HG03432 (cell line): ENCODE results near the gene PDGFD.

ENCODE experiments used
- ATAC-seq: cut with Tn5 transposase; IDR thresholded peaks from one replicate; pipeline ENCODE4 v1.9.1; 2021; ENCODE audit warnings: mild to moderate bottlenecking, moderate library complexity; ENCODE audit not compliant: unreplicated experiment

Gene PDGFD

DNA sequence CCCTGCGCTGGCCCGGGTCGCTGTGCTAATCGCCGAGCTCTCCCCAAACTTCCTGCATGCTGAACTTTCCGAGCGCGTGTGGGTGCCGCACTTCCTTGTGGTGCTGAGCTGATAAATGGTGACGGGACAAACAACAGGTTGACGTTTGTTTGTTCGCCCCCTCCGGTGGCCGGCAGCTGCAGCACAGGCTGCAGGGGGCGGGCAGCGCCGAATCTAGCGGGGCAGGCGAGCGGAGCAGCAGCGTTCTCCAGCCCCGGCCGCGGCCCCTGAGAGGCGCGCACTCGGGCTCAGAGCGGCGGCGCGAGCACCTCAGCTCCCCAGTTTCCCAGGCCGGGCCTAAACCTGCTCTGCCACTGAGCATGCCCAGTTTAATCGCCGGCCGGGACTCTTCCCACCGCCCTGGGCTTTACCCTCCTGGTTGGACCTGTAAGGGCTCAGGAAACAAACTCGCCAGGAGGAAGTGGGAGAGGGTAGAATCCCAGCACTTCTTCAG lies at the start of gene PDGFD:
PDGFD (minus strand) TSS at position 120 of the 493 bp plus-strand sequence.
- peak; percentile 95 for ATAC-seq

DNA sequence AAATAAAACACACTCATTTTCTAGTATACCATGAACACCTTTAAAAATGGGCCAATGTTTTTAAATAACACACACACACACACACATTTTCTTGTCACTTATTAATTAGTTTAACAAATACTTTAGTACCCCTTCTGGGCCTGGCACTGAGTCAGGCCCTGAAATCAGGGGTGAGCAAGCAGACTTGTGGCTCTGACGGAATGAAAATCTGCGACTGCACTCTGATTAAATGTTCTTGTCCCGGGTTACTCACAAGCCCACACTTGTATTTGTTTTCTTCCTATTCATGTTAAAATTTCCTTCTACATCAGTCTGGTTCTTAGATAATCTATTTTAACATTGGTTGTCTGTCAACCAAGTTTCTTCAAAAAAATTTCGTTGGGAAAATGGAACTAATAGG lies 43.0 kb upstream of the PDGFD start:
- no peak for ATAC-seq

DNA sequence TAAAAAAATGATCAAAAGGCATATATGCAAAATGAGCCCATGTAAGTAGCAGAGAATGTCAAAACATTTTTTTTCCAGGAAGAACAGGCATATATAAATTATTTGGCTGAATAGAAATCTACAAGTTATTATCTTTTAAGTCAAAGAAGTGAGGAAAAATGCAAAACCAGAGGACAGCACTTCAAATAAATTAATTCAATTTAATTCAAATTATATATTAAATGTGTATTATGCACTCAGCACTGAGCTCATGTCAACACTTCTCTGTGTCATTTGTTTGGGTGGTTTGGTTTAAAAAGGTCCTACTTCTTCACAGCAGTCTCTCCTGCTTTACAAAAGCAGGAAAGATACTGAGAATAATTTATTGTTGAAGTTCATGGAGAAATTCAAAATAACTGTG lies 41.9 kb upstream of the PDGFD start:
- no peak for ATAC-seq

DNA sequence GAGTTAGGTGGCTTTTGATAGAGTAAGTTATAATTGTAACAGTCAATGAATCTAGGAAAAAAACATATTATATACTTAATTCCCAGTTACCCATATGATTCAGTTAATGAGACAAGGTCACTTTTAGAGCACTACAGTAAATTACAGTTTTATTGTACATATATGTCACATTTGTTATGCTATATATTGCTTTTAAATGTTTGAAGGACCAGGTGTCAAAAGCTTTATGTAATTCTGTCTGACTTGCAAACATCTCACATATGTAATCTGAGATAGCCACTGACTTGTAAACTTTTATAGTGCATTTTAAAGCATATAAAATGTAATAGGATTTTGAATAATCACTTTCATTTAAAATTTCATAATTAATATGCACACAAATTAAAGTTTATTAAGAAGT lies 36.7 kb upstream of the PDGFD start:
- no peak for ATAC-seq

DNA sequence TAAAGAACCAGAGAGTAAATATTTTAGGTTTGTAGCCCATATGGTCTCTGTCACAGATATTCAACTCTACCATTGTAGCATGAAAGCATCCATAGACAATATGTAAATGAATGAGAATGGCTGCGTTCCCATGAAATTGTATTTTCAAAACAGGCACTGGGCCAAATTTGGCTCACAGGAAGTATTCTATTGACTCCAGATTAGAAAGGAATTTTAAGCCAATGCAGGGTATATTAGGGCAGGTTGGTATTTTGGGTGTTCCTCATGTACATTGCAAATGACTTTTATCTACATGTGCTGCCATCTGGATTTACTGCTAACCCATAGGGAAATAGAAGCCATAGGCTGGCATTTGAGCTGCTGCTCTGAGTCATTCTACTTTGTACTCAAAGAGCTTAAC lies 35.1 kb upstream of the PDGFD start:
- no peak for ATAC-seq

DNA sequence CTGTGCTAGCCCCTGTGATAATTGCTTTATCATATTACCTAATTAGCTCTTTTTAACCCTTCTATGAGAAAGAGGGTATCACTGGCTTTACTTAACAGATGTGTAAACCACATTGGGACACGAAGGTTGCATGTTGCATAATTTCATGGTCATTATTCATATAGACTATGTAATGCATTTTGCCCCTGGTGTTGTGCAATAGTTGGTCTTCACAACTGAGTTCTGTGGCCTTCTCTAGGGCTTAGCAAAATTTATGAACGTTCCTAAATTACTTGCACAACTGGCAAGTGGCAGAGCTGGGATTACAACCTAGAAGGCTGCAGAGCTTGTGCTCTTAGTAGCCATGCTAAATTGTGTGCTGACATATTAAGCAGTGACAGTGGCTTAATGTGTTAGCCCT lies 34.6 kb upstream of the PDGFD start:
- no peak for ATAC-seq

DNA sequence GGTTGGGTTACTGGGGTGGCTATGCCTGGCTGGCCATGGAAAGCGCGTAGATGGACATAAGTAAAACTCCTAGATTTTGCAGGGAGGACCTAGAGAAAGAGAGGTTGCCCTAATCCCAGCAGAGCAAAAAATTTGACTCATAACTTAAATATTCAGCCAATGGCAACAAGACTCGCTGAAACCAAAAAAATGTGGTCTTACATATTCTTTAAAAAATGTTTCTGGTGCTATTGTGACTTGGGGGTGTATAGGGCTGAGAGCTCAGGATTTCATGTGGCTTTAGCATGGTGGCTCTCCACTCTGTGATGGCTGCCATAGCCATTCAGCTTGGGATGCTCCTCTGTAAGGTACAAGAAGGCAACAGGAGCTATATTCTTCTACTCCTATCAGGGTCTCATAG lies 27.2 kb upstream of the PDGFD start:
- no peak for ATAC-seq

DNA sequence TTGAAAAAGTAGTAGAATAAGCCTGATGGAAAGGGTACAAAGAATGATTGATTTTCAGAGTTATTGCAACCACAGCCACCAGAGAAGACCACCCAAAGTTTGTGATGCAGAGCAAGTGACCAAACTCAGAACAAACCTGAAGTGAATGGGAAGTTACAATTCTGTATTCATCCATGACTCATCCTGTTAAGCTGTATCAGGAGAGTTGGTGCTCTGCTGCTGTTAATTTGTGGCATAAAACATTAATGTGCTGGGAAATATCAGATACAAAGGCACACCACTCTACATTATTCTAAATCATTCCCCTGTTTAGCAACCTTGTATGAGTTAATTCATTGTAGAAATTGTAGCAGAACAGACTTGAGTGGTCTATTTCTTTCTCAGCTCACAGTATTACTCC lies 19.6 kb upstream of the PDGFD start:
- no peak for ATAC-seq

DNA sequence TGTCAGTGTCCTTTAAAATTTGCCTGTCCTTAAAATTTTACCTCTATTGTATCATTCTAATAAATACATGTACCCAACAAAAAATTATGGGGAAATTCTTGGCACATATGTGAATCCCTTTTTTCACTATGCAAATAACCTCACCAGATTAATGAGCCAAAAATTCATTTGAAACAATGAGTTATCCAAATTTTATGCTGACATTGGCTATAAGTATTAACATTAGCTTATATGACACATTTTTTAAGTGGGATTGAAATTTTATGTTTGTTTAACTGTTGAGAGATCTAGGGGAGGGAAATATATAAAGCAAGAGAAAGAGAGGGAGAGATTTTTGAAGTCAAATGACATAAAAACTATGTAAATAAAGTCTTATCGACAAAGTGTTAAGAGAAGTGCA lies 11.8 kb upstream of the PDGFD start:
- ATAC-seq, result no peak

DNA sequence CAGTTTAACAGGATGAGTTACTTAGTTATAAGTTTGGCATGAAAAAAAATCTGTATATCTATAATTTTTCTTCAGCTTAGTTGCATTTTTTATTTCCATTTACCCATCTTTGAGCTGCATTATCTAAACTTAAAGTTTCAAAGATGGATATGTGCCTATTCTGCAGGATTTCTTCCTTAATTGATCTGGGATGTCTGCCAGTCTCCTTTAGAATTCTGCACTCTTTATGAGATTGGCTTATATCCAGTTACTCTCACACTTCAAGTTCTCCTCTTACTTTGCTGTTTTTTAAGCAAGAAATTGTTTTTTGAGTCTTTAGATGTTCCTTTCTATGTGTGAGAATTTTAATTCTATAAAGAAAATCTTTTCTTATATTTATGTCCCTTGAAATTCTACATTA lies 5.1 kb upstream of the PDGFD start:
- no peak for ATAC-seq

DNA sequence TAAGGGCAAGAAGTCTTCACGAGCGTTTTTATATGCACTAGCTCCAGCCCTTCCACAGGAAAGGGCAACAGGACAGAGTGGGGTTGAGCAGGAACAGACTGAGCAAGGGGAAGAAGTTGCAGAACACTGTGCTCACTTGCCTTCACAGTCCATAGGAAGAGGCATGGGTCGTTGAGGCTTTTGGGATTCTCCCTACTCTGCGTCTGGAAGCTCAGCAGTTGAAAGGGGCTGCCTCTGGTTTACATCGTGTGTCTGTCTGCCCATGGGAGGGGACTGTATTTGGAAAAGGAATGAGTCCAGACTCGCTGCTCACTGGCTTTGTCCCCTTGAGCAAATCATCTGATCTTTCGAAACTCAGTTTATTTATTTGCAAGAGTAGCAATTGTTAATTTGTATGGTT lies 1.1 kb upstream of the PDGFD start:
- no peak for ATAC-seq

DNA sequence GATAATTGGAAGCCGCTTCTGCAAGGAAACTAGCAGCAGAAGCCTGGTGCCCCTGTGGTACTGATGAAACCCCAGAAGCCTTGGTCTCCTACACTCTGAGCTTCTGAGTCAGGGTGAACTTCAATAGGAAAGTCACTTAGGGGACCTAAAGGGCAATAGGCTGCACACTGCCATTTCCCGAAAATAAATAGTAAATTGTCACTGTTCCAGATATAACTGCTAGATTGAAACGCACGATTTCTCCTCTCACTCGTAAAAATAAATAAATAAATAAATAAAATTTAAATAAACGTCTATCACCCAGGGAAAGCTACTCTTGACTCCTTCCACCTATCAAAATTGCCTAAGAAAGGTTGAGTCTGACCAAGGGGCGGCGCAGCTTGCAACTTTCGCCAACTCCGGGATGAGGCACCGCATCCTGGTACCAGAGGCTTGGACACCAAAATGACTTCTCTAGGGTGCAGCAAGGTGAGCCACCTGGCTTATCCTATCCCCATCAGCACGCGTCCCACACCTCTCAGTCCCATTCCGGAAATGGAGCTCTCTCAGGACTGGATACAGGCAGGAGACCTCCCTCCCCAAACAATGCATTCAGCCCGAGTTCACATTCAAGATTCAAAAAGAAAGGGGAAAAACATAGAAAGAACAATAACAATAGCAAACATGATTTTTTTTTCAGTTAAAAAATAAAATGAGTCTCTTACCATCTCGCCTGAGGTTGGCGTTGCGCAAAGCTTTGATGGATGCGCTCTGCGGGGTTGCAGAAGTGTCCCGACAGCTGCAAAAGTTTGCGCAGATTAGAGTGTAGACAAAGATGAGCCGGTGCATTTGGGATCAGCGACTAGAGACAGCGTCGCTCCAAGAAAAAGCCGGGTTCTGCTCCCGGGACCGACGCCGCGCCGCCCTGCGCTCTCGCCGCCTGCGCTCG lies 583 bp downstream of the PDGFD start:
- no peak for ATAC-seq

DNA sequence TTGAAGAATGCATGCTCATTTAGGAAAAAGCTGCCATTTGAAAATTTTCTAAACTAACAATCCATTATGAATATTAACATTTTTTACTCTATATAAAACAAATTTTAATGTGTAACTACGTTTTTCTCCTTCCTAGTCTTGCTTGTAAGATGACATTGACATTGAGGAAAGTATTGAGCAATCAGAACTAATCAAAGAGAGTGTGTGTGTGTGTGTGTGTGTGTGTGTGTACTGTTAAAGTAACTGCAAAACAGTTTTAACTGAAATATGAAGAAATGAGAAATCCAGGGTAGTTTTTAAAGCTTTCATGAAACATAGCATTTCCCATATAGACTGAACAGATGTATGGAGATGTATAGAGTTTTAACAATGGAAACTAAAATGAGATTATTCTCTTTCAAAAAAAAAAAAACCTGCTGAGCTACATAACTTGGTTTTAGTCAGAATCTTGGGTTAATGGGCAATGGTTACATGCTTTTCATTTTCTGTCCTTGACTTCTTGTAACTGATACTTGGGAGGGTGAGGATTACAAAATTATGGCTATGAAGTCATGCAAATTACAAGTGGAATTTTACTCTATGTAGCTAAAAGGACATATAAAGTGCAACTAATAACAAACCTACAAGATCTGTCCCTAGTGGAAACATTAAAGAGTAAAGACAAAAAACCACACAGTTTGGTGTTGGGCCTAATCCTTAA lies 2.0 kb downstream of the PDGFD start:
- ATAC-seq, result no peak

DNA sequence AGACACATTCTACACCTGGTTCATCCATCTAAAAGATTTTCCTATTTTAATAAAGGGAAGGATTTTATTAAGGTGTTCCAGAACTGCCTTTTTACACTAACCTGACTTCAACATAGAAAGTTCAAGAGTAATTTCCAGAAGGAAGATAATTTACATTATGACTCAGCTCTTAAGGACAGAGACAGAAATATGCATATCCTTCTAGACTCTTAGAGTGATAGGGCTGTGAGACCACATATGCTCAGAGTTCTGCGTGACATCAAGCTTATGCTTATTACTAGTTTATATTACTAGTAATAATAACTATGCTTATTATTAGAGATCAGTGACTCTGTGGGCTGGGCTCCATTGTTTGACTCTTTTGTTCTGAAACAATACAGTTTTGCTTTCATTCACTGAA lies 4.6 kb downstream of the PDGFD start:
- no peak for ATAC-seq

DNA sequence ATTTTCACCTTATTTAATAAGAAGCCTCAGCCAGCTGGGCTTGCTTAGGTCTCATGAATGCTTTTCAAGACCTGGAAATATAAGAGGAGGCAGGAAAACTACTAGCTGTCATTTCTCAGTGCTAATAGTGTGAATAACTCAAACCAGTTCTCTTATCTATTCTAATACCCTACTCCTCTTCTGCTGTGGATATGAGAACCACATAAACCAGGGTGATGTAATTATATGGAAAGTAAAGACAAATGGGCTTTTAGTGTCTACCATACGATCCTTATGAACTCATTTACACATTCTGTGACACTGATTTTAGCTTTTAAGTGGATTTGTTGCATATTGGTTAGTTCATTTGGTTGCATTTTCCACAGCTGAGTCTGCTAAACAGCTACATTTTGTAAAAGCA lies 8.6 kb downstream of the PDGFD start:
- no peak for ATAC-seq

DNA sequence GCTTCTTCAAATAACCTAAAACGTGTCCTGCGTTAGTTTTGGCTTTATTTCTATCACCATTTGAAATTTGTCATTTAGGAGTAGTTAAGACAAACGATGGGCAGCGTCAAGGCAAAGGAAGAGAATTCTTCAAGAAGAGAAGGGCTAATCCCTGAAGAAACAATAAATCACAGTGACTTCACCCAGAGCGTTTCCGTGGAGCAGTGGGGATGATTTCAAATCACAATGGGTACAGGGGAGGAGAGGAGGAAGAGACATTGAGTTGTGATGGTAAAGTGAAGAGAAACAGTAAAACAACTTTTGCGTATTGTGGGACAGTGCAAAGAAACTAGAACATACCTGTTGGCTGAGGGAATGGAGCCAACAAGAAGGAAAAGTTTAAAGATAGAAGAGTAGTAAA lies 9.7 kb downstream of the PDGFD start:
- ATAC-seq, result no peak

DNA sequence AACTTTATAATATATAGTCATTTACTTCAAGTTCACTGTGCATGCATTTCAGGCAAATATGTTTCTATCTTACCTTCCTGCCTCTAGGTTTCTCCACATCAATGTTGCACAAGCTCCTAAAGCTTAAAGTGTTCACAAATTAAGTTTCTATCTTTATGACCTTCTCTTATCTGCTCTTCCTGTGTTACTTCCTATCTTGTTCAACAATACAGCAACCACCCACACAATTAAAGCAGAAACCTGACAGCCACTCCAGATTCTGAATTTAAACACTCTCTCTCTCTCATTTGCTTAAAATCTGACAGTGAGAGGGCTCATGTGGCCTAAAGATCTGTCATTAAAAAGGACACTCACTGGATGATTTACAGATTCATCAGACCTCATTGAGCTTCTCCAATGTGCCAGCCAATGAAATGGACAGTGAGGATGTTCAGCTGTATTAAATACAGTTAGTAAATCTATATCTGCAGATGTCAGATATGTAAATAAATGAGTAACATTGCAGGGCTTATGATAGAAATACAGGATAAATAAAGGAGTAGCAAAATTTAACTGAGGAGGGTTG lies 10.9 kb downstream of the PDGFD start:
- ATAC-seq, result peak; percentile 74

DNA sequence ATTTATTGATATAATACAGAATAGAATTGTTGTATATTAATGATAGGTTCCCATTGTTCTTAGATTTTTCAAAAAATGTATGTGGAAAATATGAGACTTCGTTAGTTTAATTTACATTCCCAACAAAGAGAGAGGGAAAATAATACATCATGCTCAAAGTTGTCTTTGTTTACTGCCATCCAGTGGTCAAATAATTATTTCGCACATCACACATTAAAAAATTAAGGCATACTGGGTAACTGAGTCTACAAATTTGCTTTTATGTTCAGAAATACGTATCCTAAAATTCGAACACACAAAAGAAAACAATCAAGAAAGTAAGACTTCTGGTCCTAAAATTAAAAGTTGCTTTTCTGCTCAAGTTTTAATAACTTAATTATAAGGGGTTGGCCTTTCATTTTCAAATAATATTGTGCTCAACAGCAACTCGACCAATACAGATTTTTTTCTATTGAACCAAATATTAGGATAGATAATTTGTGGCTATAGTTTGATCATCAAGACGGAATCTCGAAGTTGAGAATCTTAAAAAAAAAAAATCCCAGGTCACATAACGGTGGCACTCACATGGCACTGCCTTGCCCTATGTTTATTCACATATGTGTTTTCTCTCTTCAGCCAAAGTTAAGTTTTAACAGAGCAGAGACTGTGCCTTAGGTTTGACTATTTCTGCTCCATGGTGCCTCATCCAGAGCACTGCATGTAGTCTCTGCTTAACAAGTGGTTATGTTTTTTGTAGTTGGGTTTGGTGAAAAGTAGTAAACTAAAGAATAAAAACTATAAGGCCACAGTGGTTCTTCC lies 12.3 kb downstream of the PDGFD start:
- ATAC-seq, result no peak

DNA sequence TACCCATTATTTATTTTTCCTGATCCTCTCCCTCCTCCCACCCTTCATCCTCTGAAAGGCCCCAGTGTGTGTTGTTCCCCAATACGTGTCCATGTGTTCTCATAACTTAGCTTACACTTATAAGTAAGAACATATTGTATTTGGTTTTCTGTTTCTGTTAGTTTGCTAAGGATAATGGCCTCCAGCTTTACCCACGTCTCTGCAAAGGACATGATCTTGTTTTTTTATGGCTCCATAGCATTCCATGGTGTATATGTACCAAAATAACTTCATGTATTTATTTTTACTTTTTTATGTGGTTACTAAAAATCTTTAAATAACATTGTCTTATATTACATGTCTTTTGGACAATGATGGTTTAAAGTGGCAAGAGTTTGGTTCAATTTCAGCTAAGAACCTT lies 15.2 kb downstream of the PDGFD start:
- no peak for ATAC-seq

DNA sequence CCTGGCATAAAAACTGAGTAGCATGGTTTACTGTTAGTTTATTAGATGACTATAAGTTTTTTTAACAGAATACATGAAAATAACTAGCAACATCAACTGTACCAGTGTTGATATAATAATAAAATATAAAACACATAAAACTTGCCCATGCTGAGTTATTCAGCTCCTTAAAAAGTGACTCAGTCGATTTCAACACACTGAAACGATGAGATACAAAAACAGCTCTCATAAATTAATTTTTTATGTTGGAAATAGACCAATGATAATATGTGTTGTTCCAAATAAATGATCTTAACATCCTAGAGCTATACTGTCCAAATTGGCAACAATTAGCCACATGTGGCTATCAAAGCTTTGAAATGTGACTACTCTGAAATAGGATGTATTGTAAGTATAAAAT lies 15.9 kb downstream of the PDGFD start:
- no peak for ATAC-seq

DNA sequence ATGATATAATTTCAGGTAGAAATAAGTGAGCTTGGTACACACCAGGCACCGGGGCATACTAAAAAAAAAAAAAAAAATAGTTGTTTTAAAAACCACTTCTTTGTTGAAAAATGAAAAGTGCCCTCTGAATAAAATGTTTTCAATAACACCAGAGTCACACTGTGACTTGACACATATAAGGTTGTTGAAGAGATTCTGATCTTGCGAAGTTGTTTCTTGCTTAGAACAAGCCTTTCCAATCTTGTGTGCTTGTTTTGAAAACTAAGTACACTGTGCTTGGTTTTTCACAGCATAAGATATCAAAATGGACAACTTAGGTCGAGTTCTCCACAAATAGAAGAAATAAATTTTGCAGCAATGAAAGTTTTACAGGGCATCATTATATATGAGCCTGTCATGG lies 17.0 kb downstream of the PDGFD start:
- no peak for ATAC-seq
